GM21526 (cell line): ENCODE measurements around the gene MAP2K6.

Experiments used
- ATAC-seq: cut with Tn5 transposase; IDR thresholded peaks from one replicate; pipeline ENCODE4 v1.9.1; 2021; ENCODE audit warnings: moderate library complexity; ENCODE audit not compliant: unreplicated experiment, low FRiP score

MAP2K6 gene

DNA sequence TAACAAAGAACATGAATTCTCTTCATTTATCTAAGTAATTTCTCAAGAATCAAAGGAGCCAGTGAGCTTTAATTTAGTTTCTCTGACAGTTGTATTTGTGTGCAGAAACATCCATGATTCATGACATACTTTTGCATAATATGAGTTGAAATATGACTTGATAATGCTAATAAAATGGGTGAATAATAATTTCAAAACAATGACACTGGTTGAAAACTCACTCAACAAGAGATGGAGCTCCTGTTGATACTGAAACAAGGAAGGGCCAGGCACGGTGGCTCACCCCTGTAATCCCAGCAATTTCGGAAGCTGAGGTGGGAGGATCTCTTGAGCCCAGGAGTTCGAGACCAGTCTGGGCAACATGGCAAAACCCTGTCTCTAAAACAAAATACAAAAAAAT, 147.0 kb downstream of the MAP2K6 start:
- ATAC-seq: no peak

DNA sequence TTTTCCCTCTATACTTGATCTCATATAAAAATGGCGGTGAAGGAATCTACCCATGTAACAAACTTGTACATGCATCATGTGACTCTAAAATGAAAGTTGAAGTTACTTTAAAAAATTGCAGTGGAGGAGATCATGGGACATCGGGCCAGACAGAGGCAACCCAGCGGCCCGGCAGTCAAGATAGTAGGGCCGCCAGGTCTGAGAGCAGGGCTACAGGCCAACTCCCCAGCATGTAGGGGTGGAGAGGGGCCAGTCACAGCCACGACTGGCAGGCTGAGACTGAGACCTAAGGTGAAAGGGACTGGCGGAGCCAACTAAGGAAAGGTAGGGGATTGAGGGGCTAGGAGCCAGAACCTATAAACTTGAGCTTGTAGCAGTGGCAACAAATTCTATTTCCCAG, 150.9 kb downstream of the MAP2K6 start:
- ATAC-seq: no peak

DNA sequence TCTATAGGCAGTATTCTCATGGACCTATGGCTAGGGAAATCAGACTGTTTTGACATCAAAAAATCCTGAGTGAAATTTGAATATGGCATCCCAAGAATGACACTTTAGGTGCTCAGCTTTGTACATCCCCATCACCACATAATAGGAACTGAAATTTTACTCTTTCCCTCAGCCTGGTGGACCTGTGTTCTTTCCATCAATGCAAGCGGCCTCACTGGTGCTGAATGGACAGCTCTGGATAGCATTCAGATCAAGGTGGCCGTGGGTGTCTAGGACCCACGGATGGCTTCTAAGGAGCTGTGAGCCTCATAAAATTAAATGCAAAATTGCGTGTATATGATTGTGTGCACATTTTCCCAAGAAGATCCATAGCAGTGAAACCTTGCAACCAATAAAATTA, 152.6 kb downstream of the MAP2K6 start:
- ATAC-seq: no peak

DNA sequence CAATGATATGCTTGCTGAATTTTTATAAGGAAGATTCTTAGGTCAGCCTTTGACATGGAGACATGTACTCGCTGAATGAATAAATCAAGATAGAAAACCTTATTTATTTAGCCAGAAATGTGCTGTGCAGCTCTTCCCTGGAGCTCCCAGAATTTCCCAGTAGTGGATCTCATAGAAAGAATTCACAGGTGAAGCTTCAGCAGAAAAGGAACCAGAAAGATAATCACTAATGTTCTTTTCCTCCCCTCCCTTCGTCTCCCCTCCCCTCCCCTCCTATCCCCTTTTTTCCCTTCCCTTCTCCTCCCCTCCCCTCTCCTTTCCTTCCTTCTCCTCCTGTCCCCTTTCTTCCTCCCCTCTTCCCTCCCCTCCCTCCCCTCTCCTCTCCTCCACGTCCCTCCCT, 158.2 kb downstream of the MAP2K6 start:
- ATAC-seq: no peak

DNA sequence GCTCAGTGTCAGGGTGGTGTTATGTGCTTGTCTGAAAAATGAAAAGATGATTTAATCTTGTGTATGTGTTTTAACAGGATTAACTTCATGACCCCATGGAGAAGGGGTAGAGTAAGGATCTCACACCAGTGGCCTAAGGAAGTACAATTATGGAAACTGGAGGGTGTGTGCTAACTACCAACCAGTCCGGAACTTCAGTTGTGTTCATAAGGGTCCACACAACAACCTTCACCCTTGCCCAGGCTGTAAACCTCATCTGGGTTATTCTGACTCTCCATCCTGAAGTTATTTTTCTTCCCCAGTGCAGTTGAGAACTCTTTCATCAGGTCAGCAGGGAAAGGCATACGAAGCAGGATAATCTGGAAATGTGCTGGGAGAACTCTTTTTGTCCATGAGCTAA, 158.9 kb downstream of the MAP2K6 start:
- ATAC-seq: no peak

DNA sequence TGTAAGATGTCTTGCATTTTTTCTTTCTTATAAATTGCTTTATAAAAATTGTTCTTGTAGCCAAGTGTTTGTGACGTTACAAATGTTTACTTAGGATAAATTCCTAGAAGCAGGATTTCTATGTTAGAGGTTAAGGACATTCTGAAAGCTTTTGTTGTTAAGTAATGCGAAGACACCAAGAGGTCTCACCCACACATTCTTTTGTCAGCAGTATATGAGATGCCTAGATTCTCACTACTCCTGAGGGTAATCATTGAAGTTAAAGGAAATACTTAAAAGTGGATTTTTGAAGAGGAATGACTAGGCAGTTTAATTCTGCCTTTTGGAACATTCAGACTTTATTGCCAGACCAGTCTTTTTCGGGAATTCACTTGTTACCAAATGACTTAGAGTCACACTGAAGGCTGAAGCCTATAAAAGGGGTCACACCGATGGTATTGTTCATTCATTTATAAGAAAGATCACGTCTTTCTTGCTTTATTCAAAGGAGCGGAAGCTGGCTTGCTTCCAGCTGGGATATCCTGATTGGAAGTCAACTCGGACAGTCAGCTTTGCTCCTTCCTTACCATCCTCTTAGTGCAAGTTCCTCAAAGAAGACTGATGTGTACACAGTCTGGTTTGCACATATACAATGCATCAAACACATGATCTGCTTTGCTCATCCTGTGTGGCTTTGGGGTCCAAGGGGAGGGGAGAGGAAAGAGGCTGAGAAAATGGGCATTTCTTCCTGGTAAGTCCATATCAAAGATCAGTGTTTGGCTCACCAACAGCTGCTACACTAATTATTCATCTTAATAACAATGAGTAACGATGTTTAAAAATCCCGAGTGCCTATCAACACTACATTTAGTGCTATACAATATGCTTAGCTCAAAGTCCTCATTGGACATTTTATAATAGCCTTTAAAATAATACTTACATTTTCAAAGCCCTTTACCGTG, 160.0 kb downstream of the MAP2K6 start:
- ATAC-seq: no peak

DNA sequence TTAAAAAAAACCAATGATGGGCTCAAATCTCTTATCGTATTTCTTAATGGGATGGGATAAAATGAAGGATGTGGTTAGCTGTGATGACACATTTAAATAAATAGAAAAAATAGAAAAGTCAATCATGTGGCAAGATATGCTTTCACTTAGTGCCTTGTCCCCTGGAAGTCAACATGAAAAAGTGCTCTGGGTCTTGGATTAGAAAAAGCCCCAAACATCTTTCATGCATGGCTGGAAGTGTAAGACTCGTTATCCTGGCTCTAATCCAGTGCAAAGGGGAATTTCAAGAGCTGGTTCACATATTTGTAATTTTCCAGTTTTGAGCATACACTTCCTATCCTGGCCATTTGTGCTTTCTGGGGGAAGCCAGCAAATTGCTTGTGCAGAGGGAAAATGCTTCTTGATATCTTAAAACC, 160.9 kb downstream of the MAP2K6 start:
- ATAC-seq: no peak

DNA sequence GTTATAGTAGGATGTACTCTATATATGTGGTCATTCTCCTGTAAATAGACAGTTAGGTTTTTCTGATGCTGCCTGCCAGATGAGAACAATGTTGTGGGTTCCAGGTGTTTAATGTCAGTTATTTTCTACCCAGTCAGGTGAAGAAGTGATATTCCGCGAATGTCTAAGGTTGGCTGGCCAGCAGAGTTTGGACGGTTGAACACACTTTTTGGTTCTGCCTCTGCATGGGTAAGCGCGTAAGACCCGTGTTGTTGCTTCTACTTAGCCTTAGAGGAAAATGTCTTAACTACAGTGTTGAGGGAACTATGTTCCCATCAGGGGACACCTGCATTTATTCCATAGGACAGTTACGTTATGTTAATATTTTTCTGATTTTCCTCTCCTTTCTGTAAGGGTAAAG, 162.6 kb downstream of the MAP2K6 start:
- ATAC-seq: no peak

DNA sequence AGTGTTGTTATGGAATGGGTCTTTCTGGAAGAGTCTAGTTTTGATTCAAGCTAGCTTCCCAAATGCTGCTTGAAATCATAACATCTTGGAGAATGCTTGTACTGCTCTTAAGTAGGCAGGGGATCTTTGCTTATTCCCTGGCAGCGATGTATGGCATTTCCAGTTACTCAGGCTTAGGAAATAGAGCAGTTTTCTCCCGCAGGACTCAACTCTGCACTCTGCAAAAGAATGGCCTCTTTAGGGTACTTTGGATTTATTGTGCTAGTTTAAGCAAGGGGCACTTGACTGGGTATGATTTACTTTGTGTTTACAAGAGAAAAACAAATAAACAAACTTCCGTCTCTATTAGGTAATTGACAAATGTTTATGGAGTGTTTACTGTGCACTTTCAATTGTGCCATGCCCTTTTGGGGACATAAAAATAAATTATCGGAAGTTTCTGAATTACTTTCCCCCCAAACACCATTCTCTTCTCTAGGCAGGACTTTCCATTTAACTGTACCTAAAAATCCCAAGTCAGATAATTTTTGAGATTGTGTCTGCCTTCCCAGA, 164.0 kb downstream of the MAP2K6 start:
- no peak for ATAC-seq

DNA sequence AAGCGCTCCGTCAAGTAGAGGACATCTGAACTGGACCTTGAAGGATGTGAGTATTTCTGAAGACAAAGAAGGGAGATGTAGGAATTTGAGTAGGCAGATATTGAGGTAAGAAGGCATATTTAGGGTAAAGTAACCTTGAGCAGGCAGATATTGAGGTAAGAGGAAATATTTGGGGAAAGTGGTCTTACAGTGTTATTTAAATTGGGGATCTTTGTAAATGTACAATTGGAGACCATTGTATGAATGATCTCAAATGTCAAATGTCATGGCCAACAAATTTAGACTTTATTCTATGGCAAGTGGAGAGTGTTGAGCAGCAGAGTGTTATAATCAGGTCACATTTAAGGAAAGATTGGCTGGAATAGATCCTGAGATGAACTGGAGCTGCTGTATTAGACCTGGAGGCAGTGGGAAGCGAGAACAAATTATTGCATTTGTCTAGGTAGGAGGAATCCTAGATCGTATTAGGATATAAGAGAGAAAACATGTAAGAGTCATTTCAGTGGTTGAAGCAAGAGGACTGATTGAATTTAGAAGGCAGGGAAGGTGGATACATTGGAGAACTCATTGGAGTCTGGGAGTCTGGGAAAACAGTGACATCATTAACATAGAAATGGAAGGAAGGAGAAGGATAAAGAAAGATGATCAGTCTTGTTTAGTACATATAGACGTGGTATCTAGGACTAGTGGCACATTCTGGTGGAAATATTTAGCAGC, 165.6 kb downstream of the MAP2K6 start:
- ATAC-seq: no peak

DNA sequence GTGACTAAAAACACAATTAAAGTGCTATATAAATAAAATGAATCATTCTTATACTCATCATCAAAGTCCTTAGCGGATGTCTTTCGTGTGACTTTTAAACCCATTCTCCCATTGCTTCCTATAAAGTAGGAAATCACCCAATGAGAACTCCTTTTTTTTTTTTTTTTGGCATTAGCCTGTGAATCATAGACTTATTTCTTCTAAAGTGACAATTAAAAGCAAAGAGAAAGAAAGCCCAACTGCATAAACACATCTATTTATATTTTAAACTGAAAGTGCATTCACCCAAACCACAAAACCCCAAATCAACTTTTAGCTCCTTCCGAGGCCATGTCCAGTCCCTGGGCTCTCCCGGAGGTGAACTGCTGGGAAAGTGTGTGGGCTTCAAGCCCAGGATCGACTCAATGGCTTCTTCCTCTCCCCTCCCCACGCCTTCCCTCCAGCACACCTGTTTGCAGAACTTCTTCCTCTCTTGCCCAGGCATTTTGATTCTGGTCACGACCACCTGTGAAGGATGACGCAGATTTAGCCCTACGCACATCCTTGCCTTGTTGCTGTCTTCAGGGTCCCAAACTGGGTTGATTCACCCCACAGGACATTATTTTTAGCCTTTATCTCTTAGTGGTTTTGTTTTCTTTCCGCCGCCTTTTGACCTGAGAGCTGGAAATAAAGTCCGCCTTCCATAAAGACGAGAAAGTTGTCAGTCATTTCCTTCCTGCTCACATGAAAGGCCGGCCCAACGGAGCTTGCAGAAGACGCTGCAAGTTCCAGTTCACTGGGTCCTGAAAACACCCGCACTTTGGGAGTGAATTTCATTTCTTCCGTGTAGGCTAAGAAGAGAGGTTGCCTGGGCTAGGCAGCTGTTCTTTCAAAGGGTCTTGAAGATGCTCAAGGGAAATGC, 166.8 kb downstream of the MAP2K6 start:
- peak; percentile 68 for ATAC-seq

DNA sequence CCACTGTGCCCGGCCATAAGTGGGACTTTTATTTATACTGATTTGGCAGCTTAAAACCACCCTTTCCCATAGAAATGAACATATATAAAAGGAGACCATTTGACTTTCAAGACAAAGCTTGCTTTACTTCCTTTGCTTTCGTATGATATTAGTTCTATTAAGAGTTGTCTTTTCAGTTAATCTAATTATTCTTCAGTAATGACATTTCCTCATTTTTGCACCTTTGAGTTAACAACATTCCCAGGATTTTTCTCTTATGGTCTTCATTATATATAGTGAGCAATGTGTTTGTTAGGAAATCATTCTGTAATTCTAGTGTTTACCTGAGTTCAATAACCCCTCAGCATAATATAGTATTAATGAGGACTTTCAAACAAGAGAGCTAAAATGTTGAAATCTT, 173.8 kb downstream of the MAP2K6 start:
- no peak for ATAC-seq

DNA sequence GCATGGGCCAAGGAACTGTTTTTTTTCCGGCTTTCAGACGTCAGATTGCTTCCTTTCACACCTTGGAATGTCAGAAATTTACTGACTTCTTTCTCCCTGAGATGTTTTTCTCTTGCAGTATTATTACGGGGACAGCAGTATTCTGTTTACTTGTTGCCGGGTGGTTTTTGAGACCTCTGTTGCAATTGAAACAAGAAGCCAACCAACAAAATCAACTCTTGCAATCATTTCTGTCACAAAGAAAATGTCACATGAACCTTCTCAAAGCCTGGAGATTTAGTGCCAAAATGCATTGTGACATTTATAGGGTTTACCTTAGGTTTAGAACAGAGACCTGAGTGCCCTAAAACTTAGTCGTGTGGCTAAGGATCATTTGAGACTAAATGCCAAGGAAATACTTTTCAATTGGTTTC, 174.3 kb downstream of the MAP2K6 start:
- no peak for ATAC-seq

DNA sequence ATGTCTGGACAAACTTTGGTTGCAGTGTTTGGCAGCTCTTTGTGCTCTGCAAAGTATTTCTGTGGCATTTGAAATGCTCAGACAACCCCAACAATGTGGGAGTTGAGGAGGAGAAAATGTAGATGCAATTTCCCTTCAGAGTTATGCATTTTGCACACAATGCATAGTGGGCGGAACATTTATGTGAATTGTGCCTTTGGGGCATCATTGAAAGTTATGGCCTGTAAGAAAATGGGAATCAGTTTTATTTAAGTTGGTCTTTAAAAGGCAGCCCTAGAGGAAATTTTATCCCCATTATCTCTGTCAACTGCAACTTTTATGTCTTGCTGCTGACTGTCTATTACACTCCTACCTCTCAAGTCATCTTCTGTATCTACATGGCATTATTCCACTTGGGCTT, 176.2 kb downstream of the MAP2K6 start:
- ATAC-seq: no peak

DNA sequence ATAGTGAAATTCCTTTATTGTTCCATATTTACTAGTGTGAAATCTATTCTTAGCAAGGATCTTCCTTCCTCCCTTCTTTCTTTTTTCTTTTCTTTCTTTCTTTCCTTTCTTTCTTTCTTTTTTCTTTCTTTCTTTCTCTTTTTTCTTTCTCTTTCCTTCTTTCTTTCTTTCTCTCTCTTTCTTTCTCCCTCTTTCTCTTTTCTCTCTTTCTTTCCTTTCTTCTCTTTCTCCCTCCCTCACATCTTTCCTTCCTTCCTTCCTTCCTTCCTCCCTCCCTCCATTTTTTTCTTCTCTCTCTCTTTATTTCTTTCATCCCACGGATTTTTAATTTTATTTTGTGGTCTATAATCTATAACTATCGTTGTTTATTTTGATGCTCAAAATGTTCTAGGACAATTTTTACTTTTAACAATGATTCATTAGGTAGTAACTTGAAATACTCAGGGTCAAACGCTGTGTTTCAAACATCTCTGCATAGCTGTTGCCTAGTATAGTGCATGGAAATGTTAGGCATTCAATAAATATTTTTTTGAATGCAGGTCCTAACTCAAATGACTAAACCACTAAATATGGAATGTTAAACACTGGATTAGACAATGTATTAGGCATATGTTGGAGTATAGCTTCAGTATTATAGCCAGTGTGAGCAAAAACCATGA, 178.3 kb downstream of the MAP2K6 start:
- ATAC-seq: no peak

DNA sequence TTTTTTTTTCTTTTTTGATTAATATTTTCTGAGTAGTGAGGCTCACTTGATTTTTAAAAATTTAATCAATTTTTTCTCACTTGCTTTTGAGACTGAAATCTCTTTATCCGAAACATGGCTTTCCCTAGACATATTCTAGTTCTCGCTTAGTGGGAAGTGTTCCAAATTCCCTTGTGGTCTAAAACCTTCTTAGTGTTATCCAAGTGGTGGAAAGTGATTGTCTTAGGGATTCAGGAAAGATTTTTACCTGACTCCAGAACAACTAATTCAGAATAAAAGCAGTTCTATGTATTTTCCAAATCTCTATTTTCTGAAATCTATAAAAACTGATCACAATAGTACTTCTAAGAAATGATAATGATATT, 178.8 kb downstream of the MAP2K6 start:
- no peak for ATAC-seq

DNA sequence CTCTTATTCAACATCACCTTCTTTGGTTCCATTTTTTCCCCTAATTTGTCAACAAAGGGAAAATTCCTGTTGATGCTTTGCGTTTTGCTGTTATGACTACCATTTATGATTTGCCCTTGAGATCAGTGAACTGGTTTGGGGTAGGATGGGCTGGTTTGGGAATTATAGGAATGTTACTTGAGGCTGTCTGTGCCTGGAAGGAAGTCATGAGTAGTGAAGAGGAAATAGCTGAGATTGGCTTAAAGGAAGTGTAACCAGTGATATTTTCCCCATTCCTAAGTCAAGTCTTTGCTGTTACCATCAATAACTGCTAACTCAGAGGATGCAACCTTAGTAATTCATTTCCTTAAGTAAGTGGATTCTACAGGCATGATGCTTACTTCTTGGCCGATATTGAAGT, 179.2 kb downstream of the MAP2K6 start:
- ATAC-seq: no peak

DNA sequence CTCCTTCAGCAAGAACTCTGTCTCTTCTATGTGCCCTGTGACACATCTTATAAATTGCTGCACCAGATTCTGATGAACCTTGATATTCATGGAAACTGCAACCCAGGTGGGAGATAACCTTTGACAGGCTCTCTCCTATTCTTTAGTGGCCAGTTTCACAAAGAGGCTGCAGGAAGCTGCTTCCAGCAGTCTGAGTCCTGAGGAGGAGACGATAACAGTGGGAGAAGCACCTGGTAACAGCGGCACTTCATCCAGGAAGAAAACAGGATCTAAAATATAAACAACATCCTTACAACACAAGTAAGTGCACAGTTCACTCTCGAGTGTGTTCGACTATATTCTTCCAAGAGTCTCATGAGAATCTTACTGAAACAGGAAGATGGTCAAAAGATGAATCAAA, 180.1 kb downstream of the MAP2K6 start:
- ATAC-seq: no peak

DNA sequence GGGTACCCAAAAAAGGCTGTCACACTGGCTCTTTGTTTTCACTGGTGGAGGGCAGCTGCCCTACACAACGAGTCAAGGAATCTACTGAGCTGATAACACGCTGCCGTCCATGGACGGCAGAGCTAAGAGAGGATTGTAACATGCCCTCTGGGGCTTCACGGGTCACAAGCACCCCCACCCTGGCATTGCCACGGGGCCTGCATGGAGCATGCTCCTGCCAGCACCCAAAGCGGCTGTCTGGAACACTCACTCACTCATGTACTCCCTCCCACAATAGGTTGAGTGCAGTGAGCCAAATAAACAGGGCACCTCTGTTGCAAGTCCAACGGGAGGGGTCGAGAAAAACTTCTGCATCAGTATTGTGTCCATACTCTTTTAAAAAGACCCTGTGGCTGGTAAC, 181.6 kb downstream of the MAP2K6 start:
- no peak for ATAC-seq
